ENCODE data around the gene C2CD4C.

DNA sequence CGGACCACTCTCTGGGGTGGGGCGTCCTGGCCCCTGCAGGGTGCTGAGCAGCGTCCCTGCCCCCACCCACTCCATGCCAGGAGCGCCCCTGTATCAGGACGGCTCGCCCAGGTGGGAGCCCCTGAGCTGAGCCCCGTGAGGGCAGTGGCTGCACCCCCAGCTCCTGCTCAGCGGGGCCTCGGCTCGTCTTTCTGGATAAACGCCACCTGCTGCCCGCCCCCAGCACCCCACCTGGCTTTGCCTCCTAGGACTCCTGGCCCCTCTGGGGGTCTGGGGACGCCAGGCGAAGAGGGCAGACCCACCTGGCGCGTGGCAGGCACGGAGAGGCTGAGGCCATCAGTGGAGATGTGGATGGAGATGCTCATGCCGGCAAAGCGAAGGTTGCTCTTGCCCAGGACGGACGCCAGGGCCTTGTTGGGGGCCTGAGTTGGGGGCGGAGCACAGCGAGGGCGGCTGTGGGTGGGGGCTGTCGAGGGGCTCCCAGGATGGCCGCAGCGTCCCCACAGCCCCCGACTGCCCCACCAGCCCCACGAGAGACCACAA lies 29.5 kb upstream of the C2CD4C start:
- no peak for TF ChIP-seq CTCF (IDR thresholded peaks at IDR 0.05 in 2 of 3, conservative IDR thresholded peaks at IDR 0.05 in 1 of 3; ENCODE audit: control insufficient read depth in 2 of 3, extremely low read depth in 1 of 3, insufficient read depth in 1 of 3, low read depth in 3 of 3, low read length in 3 of 3)
- no peak for TF ChIP-seq FOXM1 (IDR thresholded peaks at IDR 0.05; ENCODE audit: low read depth, low read length)
- no peak for TF ChIP-seq LARP7 (IDR thresholded peaks at IDR 0.05)
- no peak for TF ChIP-seq POLR2A (IDR thresholded peaks at IDR 0.05; ENCODE audit: low read depth, low read length)
- no peak for TF ChIP-seq HCFC1 (IDR thresholded peaks at IDR 0.05; ENCODE audit: low read length)
- TF ChIP-seq EP300 (IDR thresholded peaks at IDR 0.05; ENCODE audit: borderline replicate concordance in 1 of 2, control insufficient read depth in 1 of 2, low read depth in 2 of 2, low read length in 2 of 2), result no peak
- TF ChIP-seq ZNF384 (IDR thresholded peaks at IDR 0.05; ENCODE audit: borderline replicate concordance, low read depth, low read length), result no peak
- TF ChIP-seq YY1 (IDR thresholded peaks at IDR 0.05; ENCODE audit: low read depth, low read length), result no peak
- TF ChIP-seq RAD51 (IDR thresholded peaks at IDR 0.05), result no peak
- TF ChIP-seq REST (IDR thresholded peaks at IDR 0.05; ENCODE audit: low read depth, low read length), result no peak
- no peak for TF ChIP-seq ZBTB33 (IDR thresholded peaks at IDR 0.05)
